Right cardiac atrium (tissue), 5 donors: Measurements from ENCODE around the gene MTHFR. TPM values are rescaled to one million over a fixed set of nuclear protein-coding genes. Genes with fewer than 3 reads are reported as not detected.

Experiments used
- ATAC-seq, 2 donors: fragments of 200-7000 bp; cut with Tn5 transposase; one replicate each; pipeline versions ENCODE4 v1.8.0 to v1.9.1; 2020; ENCODE audit warnings: moderate library complexity in 2 of 2, mild to moderate bottlenecking in 1 of 2
- DNase-seq, 3 donors: peaks; one replicate each; pipeline ENCODE4 v3.0.0-alpha.2; 2020
- H3K27ac ChIP-seq: one replicate; pipeline ENCODE4 v1.5.1; 2013; ENCODE audit warnings: mild to moderate bottlenecking, low read length, control low read depth, moderate library complexity
- H3K27me3 ChIP-seq: one replicate; pipeline ENCODE4 v1.6.1; 2013; ENCODE audit not compliant: control insufficient read depth, insufficient read depth
- H3K4me1 ChIP-seq: one replicate; pipeline ENCODE4 v1.6.1; 2013; ENCODE audit warnings: low read length; ENCODE audit not compliant: control insufficient read depth, insufficient read depth
- H3K4me3 ChIP-seq: one replicate; pipeline ENCODE4 v1.5.1; 2013; ENCODE audit warnings: low read length, control low read depth
- H3K9me3 ChIP-seq: one replicate; pipeline ENCODE4 v1.6.1; 2013; ENCODE audit warnings: low read length; ENCODE audit not compliant: control insufficient read depth
- WGBS: extraction: QIAGEN DNeasy Blood & Tissue Kit; methylation state at CpG from one replicate; pipeline ENCODE4 v1.1.7; 2013; 5-methylcytosine and 5-hydroxymethylcytosine counted together
- intact Hi-C, 4 donors: fragments of 100-400 bp; cut with DNase I; formaldehyde crosslinking; loops; one replicate each; pipeline versions ENCODE4 v1.11.0 to v1.14.0; 2022 to 2023
- polyA plus RNA-seq: library from polyadenylated mRNA; stranded (reverse); fragments of 200-250 nt; gene quantifications from one replicate; pipeline ENCODE4 v1.2.3, GENCODE V29; 2013
- total RNA-seq, 4 donors: library from RNA; stranded (reverse); fragmentation: NEBNext Ultra II Directional; extraction: Animal tissue kit (Norgen Biotek cat#: 25700); gene quantifications; one replicate each; pipeline ENCODE4 v1.2.1, GENCODE V29; 2021
- donor health status: healthy with polysubstance abuse.
- donor health status: DM: no; HTN: yes; CAD: no.
- donor health status: DM: no; HTN: no; CAD: no.
- donor health status: DM: no; HTN: yes; CAD: no; lungs with severe emphysema.
- donor health status: DM: yes; HTN: yes; CAD: no.

The MTHFR gene
- total and polyA plus RNA-seq, 5 donors = 36.7 to 75.2 (median 55.6) TPM

- peak in 1 of 3 donors; percentile 49 for DNase-seq
- intact Hi-C loops = no loop called here
- WGBS = 79% methylated on average over 14 of the region's 14 CpGs
- Histone ChIP-seq H3K27ac (no peak overlapping the region), H3K4me1 (no peaks in the 10 kb centered on the region), H3K27me3 (no peaks in the 10 kb centered on the region), H3K9me3 (no peaks in the 10 kb centered on the region), H3K4me3 (no peak overlapping the region)
- ATAC-seq = peak in 1 of 2 donors; percentile 4
These were observed 39.4 kb downstream of the MTHFR start for GRCh38 chr1:11766429-11766776.

- Histone ChIP-seq H3K27ac (no peak overlapping the region), H3K4me3 (no peak overlapping the region), H3K27me3 (no peaks in the 10 kb centered on the region), H3K9me3 (no peaks in the 10 kb centered on the region), H3K4me1 (no peaks in the 10 kb centered on the region)
- intact Hi-C loops = no loop called here
- WGBS = 91% methylated on average over 19 of the region's 19 CpGs
- ATAC-seq (no peak), DNase-seq (peak in 2 of 3 donors; percentile 23 to 49)
These were observed 39.9 kb downstream of the MTHFR start for GRCh38 chr1:11765661-11766428.

- Histone ChIP-seq H3K4me1 (no peaks in the 10 kb centered on the region), H3K9me3 (no peaks in the 10 kb centered on the region), H3K27ac (no peak overlapping the region), H3K4me3 (no peak overlapping the region), H3K27me3 (no peaks in the 10 kb centered on the region)
- no peak for ATAC-seq
- DNase-seq = peak in 2 of 3 donors; percentile 9 to 18
- intact Hi-C loops = no loop called here
- WGBS = 84% methylated on average over 7 of the region's 7 CpGs
These were observed 41.2 kb downstream of the MTHFR start for GRCh38 chr1:11764519-11764918.

DNA sequence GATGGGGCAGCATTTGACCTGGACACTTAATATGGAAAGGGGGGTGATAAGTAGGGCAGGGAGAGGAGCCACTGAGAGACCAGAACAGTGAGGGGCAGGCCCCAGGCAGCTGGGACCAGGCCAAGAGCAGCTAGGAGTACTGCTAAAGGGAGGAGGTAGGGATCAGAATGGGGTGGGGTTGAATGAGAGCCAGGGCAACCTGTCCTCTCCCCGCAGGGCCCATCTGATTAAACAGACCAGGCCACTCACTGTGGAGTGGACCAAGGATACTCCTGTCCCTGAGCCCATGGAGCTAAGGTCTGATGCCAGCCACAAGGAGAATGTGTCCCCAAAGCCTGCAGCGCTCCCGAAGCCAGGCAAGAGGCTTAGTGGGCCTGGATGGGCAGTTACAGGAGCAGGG is 41.6 kb downstream of the MTHFR start:
- no peak overlapping the region for H3K4me3 ChIP-seq
- peak in 1 of 3 donors; percentile 39 for DNase-seq
- ATAC-seq = no peak
- no peak overlapping the region for H3K27ac ChIP-seq
- no peaks in the 10 kb centered on the region for H3K4me1 ChIP-seq
- no peaks in the 10 kb centered on the region for H3K9me3 ChIP-seq
- 83% methylated on average over 3 of the region's 3 CpGs for WGBS
- intact Hi-C loops = no loop called here
- no peaks in the 10 kb centered on the region for H3K27me3 ChIP-seq

DNA sequence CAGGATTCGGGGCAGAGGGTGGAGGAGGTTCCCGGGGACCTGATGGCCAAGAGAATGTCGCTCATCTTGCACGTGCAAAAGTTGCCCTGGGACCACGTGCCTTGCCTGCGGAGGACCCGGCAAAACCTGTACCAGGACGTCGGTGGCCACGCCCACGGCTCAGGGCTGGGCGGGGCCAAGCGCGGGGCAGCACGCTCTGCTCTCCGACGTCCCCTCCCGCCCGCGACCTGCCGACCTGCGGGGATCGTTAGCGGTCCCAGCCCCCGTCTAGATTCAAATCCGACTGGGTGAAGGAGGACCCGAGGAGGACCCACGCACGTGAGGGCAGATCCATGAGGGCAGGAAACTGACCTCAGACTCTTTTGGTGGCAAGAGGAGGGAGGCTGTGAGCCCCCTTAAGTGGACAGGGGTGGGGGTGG is 43.8 kb downstream of the MTHFR start, which contains the start of gene C1orf167:
TSS of gene C1orf167 (plus strand) at position 206 of the 419 bp plus-strand sequence. CDS start 2,208 bp downstream, outside the sequence.
- Histone ChIP-seq H3K9me3 (no peaks in the 10 kb centered on the region), H3K4me1 (no peaks in the 10 kb centered on the region), H3K4me3 (no peak within 1 kb of the TSS), H3K27me3 (no peaks in the 10 kb centered on the region), H3K27ac (no peak within 1 kb of the TSS)
- peak in 2 of 3 donors; percentile 58 to 62 for DNase-seq
- ATAC-seq = peak; percentile 31 to 44
- WGBS = 6% methylated on average over 29 of the region's 29 CpGs
- intact Hi-C loops = no loop called here

DNA sequence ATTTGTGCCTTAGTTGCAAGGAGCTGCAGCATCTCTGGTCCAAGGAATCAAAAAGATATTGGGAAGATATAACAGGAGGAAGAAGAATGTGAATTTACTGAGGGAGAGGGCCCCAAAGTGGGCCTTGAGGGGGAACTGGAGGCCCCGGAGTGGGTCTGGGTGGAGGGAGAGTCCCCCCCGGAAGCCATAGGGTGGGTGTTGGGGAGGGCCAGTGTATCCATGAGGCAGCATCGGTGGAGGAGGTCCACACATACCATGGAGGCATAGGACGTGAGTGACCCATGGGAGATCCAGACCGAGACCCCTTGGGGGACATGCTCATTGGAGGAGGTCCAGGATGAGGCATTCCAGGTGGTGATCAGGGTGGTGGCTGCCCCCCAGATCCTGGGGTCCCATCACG is 44.5 kb downstream of the MTHFR start:
- Histone ChIP-seq H3K4me1 (no peaks in the 10 kb centered on the region), H3K4me3 (no peak overlapping the region), H3K27me3 (no peaks in the 10 kb centered on the region), H3K27ac (no peak overlapping the region), H3K9me3 (no peaks in the 10 kb centered on the region)
- intact Hi-C loops = no loop called here
- DNase-seq = peak in 1 of 3 donors; percentile 9
- 81% methylated on average over 6 of the region's 6 CpGs for WGBS
- ATAC-seq = peak in 1 of 2 donors; percentile 16

DNA sequence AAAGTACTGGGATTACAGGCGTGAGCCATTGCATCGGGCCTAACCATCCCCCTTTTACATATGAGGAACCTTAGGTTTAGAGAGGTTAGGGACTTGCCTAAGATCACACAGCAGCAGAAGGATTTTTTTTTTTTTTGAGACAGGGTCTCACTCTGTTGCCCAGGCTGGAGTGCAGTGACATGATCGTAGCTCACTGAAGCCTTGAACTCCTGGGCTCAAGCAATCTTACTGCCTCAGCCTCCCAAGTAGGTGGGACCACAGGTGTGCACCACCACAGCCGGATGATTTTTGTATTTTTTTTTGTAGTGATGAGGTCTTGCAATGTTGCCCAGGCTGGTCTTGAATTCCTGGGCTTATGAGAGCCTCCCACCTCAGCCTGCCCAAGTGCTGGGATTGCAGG is 46.0 kb downstream of the MTHFR start:
- WGBS = 92% methylated on average over 4 of the region's 4 CpGs
- DNase-seq (peak in 1 of 3 donors; percentile 8), ATAC-seq (no peak)
- intact Hi-C loops = no loop called here
- H3K4me3 ChIP-seq = no peak overlapping the region
- H3K27me3 ChIP-seq = no peaks in the 10 kb centered on the region
- no peak overlapping the region for H3K27ac ChIP-seq
- H3K9me3 ChIP-seq = no peaks in the 10 kb centered on the region
- no peaks in the 10 kb centered on the region for H3K4me1 ChIP-seq

- no peaks in the 10 kb centered on the region for H3K4me1 ChIP-seq
- 100% methylated on average over 1 of the region's 1 CpG for WGBS
- DNase-seq = no peak
These were observed 48.7 kb downstream of the MTHFR start for GRCh38 chr1:11757047-11757446.

GRCh38 chr1:11753555-11754208 is 52.1 kb downstream of the MTHFR start:
- ATAC-seq (no peak), DNase-seq (peak in 1 of 3 donors; percentile 36)
- WGBS = 39% methylated on average over 7 of the region's 7 CpGs
- Histone ChIP-seq H3K27me3 (no peaks in the 10 kb centered on the region), H3K27ac (no peak overlapping the region), H3K9me3 (no peaks in the 10 kb centered on the region), H3K4me3 (no peak overlapping the region), H3K4me1 (no peaks in the 10 kb centered on the region)
- intact Hi-C loops = no loop called here

More at GRCh38 chr1:11757047-11757446, 48.7 kb downstream of the MTHFR start:
- no peak overlapping the region for H3K4me3 ChIP-seq
- ATAC-seq = no peak
- no peaks in the 10 kb centered on the region for H3K9me3 ChIP-seq
- no peak overlapping the region for H3K27ac ChIP-seq
- intact Hi-C loops = no loop called here
- H3K27me3 ChIP-seq = no peaks in the 10 kb centered on the region

- Histone ChIP-seq H3K4me1 (no peaks in the 10 kb centered on the region), H3K27me3 (no peaks in the 10 kb centered on the region), H3K27ac (no peak overlapping the region), H3K9me3 (no peaks in the 10 kb centered on the region), H3K4me3 (no peak overlapping the region)
- intact Hi-C loops = no loop called here
- 58% methylated on average over 17 of the region's 17 CpGs for WGBS
- no peak for ATAC-seq
- DNase-seq = no peak
These were observed 53.2 kb downstream of the MTHFR start for GRCh38 chr1:11752359-11753088.

- H3K27me3 ChIP-seq = no peaks in the 10 kb centered on the region
- H3K4me1 ChIP-seq = no peaks in the 10 kb centered on the region
- ATAC-seq (no peak), DNase-seq (peak in 1 of 3 donors; percentile 50)
- no peak overlapping the region for H3K4me3 ChIP-seq
- H3K27ac ChIP-seq = no peak overlapping the region
- intact Hi-C loops = no loop called here
- no peaks in the 10 kb centered on the region for H3K9me3 ChIP-seq
- 88% methylated on average over 9 of the region's 9 CpGs for WGBS
These were observed 54.7 kb downstream of the MTHFR start for GRCh38 chr1:11751087-11751486.
